ENCODE data around the gene MST1.

The MST1 gene

DNA sequence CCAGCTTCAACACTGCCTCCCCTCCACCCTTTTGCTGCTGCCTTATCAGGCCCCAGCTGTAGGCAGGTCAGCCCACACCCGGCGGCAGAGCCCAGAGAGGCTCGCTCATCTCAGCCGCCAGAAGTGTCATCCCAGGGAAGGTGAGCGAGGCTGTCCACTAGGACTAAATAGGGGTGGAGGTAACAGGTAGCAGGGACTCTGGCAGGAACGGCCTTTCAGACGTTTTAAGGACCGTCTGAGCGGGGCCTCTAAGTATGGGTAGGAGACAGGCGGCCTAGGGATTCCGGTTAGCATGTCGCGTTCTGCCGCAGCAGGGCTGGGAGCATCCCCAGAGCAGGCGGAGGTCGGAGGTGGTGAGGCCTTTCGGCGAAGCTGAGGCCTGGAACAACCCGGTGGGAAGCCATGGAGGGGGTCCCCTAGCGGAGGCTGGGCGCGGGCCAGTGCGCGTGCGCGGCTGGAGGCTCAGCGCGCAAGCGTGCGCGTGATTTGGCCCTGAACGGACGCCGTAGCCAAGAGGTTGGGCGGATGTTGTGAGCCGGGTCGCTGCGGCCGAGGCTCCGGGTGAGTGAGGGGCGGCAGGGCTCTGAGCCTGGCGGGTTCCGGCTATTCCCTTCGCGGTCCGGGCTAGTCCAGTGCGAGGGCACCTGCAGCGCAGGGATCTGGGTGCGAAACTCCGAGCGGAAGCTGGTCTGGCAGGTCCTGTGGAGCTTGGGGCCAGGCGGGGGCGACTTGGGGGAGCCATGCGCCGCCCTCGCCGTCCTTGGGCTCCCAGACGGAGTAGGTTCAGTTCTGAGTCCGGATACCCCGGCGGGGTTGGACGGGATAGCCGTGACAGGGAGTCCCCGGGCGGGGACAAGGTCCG lies at the start of gene MST1, which contains the start of gene RNF123:
Gene MST1, minus strand, starts transcription at position 429 of the 862 bp plus-strand sequence. CDS start 783 bp downstream, outside the sequence.
Gene RNF123, plus strand, starts transcription at position 512 of the 862 bp plus-strand sequence. CDS start 1,609 bp downstream, outside the sequence.
- DNase-seq, result no peak

DNA sequence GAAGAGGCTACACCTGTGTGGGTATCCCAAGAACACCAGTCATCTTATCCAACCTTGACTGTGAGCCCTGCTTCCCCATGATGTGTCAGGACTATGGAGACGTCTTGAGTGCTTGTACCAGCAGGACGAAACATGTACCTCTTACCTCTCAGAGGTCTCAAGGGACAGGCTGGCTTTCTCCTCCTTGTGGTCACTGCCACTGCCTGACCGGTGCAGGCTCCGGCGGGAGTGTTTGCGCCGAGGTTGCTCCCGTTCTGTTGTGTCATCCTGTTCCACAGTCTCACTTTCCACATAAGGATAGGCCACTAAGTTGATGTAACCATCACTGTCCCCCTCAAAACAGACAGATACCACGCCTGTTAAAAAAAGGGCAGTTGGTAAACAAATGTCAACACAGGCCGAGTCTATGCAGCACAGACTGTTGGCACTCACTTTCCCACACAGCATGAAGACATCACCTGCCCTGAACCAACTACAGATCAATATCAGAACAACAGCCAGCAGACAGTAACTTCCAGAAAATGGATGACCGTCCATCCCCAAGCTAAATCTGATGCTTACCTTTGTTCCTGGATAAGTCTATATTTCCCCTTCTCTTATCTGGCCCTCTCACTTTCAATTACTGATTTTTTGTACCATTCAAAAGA lies 48.9 kb upstream of the MST1 start:
- no peak for DNase-seq

DNA sequence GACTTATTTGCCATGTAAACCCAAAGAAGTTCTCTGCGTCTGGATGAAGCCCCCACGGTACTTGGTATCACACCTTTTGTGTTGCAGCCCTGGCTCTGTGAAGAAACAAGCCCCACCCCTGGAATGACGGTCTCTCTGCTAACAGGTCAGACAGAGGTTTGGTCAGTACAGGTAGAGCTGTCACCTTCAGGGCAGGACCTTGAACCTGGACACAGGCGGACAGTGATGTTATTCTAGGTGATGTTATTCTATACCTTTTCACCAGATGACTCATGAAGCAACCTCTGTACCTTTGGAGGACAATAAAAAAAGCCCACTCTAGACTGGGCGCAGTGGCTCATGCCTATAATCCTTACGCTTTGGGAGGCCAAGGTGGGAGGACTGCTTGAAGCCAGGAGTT lies 45.5 kb upstream of the MST1 start:
- DNase-seq, result no peak

DNA sequence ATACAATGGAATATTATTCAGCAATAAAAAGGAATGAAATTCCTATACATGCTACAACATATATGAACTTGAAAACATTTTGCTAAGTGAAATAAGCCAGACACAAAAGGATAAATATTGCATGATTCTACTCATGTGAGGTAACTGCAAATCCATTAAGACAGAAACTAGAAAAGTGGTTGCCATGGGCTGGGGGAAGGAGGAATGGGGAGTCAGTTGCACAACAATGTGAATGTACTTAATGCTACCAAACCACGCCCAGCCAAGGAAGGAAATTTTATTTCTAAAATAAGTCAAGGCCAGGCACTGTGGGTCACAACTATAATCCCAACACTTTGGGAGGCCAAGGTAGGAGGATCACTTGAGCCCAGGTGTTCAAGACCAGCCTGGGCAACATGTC lies 44.3 kb upstream of the MST1 start:
- DNase-seq, result no peak

DNA sequence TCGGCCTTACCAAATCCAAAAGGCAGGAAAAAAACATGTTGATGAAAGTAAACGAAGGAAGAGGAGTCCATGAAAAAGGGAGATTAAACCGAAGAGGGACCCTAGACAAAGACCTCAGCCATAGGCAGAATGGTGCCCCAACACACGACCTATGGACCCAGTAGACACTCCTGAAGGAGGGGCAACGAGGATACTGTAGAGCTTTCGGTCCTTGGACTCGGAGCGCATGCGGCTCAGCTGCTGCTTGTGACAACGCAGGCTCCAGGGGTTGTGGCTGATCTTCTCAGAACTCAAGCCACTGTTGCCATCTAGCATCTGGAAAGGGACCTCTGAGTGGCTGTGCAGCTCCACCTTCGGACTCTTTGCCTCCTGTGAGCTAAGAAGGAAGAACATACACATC lies 43.3 kb upstream of the MST1 start:
- DNase-seq, result no peak

DNA sequence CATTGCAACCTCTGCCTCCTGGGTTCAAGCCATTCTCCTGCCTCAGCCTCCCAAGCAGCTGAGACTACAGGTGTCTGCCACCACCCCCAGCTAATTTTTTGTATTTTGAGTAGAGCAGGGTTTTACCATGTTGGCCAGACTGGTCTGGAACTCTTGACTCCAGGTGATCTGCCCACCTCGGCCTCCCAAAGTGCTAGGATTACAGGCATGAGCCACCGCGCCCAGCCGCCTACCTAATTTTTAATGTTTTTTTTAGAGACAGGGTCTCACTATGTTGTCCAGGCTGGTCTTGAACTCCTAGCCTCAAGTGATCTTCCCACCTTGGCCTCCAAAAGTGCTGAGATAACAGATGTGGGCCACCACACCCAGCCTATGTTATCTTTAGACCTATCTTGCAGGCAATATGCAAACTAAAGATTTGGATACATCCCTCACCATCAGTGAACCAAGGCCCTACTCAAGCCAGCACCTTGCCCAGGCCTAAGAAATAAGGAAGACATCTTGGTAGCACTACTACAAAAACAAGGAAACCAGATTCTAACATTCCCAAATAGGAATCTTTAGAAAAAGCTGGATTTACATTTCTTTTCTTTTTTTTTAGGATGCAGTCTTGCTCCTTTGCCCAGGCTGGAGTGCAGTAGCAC lies 40.8 kb upstream of the MST1 start:
- no peak for DNase-seq

DNA sequence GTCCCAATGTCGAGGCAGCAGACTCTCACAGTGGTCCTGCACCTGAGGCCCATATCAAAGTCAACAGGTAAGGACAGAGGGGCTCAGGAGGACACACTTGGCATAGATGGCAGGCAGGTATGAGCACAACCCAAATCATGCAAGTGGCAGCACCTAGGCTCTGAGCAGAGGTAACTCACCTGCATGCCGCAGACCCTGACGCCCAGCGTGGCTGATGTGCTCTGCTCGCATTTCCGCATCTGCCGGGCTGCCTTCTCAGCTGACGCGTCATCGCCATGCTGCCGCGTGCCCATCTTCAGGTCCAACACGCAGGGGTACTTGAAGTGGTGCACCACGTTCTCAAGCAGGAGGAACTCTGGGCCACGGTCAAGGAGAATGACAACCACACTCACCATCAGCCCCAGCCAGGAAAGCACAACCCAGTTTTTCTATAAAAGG lies 38.7 kb upstream of the MST1 start:
- DNase-seq, result no peak

DNA sequence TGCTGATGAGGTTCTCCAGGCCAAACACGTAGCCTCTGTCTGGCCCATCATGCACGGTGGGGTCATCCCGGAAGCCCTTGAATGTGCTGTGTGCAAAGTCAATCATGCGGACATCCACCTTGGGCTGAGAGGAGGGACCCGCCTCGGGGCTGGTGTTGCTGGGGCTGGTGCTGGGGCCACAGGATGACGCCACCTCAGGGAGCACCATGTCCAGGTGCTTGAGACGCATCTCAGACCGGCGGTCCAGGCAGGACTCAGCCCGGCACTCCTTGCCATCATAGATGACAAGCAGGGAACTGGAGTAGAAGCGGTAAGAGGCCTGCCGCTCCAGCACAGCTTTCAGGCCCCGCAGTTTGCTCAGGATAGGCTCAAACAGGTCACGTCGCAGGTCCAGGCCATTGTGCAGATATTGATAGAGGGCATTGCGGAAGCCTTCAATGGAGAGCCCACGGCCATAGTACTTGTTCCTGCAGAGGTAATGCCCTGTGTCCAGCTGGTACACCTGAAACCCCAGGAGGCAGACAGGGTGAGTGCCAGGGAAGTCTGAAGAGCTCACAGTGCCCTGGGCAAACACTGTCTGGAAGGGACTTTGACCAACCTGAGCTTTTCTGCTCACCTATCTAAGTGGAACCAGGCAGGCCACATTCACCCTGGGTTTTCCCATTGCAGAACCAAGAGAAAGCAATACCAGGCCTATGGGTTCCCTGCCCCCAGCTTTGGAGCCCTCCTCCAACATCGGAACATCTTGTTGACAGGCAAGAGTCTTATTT lies 38.1 kb upstream of the MST1 start:
- DNase-seq, result no peak

DNA sequence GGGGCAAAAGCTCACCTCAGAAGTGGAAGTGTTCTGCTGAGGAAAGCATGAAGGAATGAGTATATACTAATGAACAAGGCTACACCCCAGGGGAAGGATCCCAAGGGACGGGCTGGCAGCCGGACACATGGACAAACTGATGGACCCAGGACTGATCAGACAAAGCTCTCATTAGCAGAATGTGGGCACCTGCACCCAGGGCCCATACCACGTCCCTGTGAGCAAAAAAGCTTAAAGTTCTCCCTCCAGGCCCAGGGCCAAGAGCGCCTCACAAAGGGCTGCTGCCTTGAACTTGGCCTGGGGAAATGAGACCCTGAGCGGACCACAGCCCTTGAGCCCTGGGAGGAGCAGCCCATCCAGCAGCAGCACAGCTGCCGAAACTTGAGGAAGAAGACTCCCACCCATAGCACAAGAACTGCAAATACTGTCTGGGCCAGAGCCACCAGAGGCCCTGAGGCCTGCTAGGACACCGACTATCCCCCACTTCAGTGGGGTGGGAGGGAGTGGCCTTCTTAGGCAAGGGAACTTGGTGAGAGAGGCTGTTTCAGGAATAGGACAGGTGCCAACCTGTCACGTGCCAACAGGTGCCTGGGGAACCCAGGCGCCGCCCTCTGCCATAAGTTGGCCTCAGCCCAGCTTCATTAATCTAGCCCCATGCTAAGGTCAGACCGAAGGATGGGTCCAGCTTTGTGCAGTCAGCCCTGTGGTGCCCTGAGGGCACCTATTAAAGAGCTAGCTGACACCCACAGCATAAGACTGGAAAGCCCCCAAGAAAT lies 36.8 kb upstream of the MST1 start:
- no peak for DNase-seq

DNA sequence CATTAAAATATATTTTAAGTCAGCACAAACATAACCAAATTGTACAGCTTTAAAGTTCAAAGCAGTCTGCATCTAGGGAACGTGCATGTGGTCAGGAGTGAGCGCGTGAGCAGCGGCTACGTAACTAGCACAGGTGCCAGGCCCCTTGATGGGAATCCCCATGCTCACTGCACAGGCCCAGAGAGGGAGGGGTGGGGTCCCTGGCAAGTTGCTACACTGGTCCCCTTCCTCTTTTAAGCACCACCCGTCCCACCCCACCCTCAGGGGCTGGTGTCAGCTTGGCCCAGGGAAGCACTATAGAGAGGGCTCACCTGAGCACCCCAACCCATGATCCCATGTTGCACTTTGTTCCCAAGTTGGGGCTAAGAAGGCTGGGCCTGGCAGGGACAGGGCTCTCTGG lies 35.3 kb upstream of the MST1 start:
- no peak for DNase-seq

DNA sequence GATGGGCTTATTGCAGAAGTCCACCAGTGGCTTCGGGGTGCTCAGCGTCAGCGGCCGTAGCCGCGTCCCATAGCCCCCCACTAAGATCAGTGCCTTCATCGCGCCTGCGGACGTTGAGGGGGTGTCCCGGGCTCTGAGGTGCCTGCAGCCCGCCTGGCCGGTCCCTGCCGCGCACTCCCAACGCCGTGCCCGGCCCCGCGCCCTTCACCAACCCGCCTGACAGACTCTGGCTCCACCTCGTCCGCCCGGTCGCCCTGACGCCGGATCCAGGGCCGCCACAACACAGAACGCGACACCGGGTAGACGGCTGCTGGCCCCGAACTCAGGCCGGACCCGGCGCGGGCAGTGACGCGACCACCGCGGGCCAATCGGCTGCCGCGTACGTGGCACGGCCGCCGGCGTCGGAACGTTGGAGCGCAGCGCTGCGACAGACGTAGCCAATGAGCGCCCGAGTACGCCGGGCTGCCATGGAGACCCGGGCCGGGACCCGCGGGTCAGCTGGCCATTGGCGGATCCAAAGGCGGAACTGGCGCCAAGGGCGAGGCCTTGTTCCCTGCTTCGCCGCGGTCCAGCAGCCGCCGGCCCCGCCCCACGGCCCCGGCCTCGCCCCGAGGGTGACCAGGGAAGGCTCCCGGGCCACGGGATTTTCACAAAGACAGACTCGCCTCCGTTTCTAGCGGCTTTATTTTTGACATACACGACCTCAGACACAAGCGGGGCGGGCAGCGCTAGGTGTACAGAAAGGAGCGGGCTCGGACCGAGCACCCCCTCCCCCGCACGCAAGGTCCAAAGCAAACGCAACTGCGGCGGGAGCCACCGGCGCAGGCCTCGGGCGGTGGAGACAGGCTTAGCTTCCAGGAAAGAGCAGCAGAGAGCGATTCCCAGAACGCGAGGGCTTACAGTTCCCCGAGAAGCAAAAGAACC lies 34.6 kb upstream of the MST1 start, which contains the start of gene GMPPB:
Gene GMPPB, minus strand, starts transcription at position 324 of the 924 bp plus-strand sequence. Its CDS starts 225 bp downstream, at position 99.
- DNase-seq, result peak; percentile 84 to 89 (median 86)

DNA sequence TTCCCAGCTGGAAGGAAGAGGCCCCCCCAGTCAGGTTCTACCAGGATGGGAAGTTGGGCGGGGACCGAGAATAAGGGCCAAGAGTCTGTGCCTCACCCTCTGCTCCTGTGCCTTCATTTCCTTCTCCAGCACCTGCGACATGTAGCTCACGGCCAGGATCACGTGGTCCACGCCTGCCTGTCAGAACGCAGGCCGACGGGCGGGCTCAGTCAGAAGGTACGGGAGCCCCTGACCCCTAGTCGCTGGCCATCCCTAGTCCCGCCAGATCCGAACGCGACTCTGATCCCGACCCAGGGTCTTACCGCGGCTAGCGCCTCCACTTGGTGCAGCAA lies 34.0 kb upstream of the MST1 start:
- peak in 2 of 4 experiments; percentile 33 to 49 for DNase-seq

DNA sequence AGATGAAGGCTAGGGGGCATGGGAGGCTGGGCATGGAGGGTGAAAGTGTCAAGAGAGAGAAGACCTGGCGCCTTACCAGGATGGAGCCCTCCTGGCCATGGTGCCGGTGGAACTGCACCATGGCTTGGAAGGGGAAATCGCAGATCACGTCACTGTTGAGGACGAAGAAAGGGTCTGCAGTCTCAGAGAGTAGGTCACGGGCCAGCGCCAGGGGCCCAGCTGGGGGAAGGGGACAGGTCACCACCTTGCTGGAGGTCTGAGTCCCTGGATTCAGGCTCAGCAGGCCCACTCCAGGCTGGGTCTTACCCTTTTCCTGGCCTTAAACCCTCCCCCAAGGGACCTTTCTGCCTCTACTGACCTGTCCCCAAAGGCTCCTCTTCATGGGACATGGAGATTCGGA lies 33.6 kb upstream of the MST1 start:
- DNase-seq, result no peak

DNA sequence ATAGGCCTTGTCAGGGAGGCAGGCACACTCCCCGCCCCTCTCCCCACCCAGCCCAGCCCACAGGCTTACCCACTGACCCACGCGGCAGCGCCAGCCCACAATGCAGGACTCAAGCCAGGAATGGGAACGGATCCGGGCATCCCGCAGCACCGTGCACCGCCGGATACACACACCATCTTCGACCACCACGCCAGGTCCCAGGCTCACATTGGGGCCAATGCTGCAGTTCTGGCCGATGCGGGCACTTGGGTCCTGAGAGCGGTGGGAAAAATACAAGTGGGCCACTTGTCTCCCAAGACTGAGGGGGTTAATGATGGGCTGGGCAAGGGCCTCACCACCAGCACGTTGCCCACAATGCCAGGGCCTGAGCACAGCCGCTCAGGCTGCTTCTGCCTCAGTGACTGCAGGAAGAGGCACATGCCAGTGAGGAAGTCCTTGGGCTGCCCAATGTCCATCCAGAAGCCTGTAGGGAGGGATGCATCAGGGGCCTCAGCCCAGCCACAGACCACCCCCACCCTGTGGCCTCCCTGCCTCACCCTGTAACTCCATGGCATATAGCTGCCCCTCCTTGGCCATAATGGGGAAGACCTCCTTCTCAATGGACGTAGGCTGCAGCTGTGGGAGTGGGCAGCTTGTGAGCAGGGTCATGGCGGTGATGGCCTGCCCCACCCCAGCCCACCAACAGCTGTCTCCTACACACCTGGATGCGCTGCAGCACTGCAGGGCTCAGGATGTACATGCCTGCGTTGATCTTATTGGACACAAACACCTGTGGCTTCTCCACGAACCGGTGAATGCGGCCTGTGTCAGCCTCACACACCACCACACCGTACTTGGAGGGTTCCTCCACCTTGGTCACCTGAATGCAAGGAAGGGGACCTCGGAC lies 32.9 kb upstream of the MST1 start:
- DNase-seq, result no peak

DNA sequence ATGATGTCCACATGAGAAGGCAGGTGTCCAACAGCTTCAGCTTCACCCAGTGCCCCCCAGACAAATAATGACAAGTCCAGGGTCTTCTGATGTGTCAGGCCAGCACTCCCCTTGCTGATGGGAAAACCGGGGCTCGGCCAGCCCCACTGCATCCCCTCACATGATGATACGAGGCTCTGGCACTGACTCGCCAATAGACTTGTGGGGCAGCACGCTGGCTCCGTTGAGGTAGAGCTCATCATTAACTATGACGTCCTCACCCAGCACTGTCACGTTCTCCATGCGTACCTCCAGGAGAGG lies 32.3 kb upstream of the MST1 start:
- DNase-seq, result no peak

DNA sequence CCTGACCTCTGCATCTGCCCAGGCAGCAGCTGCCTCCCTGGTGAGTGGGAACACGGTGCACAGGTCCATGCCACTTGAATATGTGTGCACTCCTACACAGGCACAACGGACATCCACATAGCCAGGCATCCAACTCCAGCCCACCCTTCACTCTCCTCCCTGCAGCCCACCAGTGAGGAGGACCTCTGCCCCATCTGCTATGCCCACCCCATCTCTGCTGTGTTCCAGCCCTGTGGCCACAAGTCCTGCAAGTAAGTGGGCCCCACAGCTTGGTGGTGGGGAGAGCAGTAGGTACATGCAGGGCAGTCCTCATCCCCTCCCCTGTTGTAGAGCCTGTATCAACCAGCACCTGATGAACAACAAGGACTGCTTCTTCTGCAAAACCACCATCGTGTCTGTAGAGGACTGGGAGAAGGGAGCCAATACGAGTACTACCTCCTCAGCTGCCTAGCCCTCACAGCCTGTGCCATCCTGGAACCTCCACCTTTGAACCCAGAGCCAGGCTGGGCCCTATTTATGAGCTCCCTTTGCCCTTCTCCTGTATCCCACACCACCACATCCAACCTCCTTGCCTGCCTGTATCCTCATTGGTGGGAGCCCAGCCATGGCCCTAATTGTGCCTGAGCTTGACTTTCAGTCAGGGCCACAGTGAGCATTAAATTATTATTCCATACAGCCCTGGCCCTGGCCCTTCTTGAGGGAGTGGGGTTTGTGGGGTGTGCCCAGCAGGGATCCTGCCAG lies 31.8 kb upstream of the MST1 start:
- DNase-seq, result no peak

DNA sequence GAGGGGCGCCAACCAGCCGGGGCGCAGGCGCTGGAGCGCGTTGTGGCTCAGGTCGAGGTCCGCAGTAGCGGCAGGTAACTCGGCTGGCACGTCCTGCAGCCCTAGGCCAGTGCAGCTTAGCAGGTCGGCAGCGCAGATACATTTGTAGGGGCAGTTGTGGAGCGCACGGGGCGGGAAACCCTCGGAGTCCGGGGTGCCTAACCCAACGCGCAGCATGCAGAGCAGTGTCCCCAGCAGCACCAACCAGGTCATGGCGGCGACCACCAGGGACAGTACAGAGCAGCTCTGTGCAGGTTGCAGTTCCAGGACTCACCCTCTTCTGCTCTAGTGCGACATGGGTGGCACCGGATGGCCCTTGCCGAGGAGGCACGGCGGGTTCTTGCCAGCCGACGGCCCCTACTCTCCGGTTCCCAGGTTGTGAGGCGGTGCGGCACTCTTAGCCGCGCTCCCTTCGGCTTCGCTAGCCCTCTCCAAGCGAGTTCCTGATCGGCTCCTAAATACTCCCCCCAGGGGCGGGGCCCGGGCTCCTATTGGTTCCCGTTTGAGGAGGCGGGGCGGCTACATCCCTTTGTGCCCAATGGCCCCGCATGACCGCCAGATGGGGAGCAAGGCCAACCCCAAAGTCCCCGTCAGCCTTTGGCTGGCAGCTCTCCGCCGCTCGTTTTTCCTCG lies 30.1 kb upstream of the MST1 start, which contains the start of gene AMIGO3:
Gene AMIGO3, minus strand, starts transcription at position 471 of the 671 bp plus-strand sequence. Its CDS starts 219 bp downstream, at position 252.
- peak; percentile 71 to 85 (median 78) for DNase-seq

DNA sequence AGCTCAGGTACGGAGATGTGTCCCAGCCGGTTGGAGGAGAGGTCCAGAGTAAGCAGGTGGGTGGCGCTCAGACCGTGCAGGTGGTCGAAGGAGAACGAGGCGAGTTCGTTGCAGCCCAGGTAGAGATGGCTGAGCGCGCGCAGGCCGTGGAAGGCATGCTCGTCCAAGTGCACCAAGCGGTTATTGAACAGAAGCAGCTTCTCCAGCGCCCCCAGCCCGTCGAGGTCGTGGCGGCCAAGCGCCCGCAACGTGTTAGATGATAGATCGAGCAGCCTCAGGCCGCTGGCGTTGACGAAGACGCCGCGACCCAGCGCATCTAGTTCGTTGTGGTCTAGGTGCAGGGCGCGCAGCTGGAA lies 29.6 kb upstream of the MST1 start:
- DNase-seq, result no peak

Data from activated naive CD4-positive, alpha-beta T cell (primary cell).